HepG2 (cell line): ENCODE measurements around the gene UQCC2. TPM values are rescaled to one million over a fixed set of nuclear protein-coding genes. Genes with fewer than 3 reads are reported as not detected.
A peak's percentile ranks its signal among the peaks of the same experiment; 100 is the strongest.

ENCODE experiments used
- ATAC-seq: fragments of 200-7000 bp; cut with Tn5 transposase; 3 replicates; pipeline ENCODE4 v1.9.1; 2020; ENCODE audit warnings: mild to moderate bottlenecking, moderate library complexity
- BruUV-seq: library from RNA; stranded (reverse); fragments of 400-500 nt; replicated peaks from 2 replicates; lab custom pipeline; 2021; lab: Mats Ljungman, UMichigan
- CTCF ChIA-PET: fragments of 300-600 bp; formaldehyde crosslinking; extraction: SDS; loops from one replicate; lab custom pipeline; 2021; ENCODE audit warnings: low total read pairs, inconsistent platforms, low intra/inter-chr PET ratio; lab: Yijun Ruan, JAX
- POLR2A ChIA-PET: fragments of 350-600 bp; sonication (Branson Sonifier 250); formaldehyde crosslinking; loops from one replicate; lab custom pipeline; 2020; ENCODE audit warnings: antibody characterized with exemption, inconsistent platforms; lab: Yijun Ruan, JAX
- DNase-seq: peaks from one replicate; pipeline ENCODE4 v3.0.0-alpha.2; 2015; ENCODE audit warnings: low spot score
- FAIRE-seq: peaks from 3 replicates; lab custom pipeline; 2011; peaks lifted over from hg19 to GRCh38; lab: Jason Lieb, UNC
- H2AFZ ChIP-seq: one replicate; pipeline ENCODE4 v1.6.1; 2011; ENCODE audit warnings: low read length, inconsistent platforms
- H3K27ac ChIP-seq: fragments of 300-600 bp; 3 replicates; pipeline ENCODE4 v1.8.0; 2011; ENCODE audit warnings: mixed run types, mild to moderate bottlenecking, mixed read lengths, low read length, inconsistent platforms; ENCODE audit not compliant: insufficient read depth; ENCODE audit errors: extremely low read length
- H3K27me3 ChIP-seq, 2 experiments: fragments of 200-600 bp in 1 of 2; 2 replicates in 1 of 2; 3 replicates in 1 of 2; pipeline versions ENCODE4 v1.6.0 to v1.8.0; 2011; ENCODE audit warnings: low read length in 2 of 2, mild to moderate bottlenecking in 2 of 2, moderate library complexity in 2 of 2, inconsistent platforms in 1 of 2; ENCODE audit not compliant: insufficient read depth in 2 of 2, control insufficient read depth in 1 of 2
- H3K36me3 ChIP-seq, 2 experiments: fragments of 200-600 bp in 1 of 2; replicated peaks in 1 of 2; 2 replicates in 1 of 2; 3 replicates in 1 of 2; pipeline versions ENCODE4 v1.5.1 to v1.8.0; 2011; ENCODE audit warnings: low read length in 2 of 2, inconsistent platforms in 1 of 2; ENCODE audit not compliant: insufficient read depth in 2 of 2, control insufficient read depth in 1 of 2
- H3K4me1 ChIP-seq: 2 replicates; pipeline ENCODE4 v1.5.1; 2012; ENCODE audit warnings: low read length, inconsistent platforms; ENCODE audit not compliant: insufficient read depth
- H3K4me2 ChIP-seq: 2 replicates; pipeline ENCODE4 v1.6.0; 2011; ENCODE audit warnings: low read depth, low read length, inconsistent platforms
- H3K4me3 ChIP-seq, 3 experiments: fragments of 200-600 bp in 1 of 3; sonication (generic), shearing (Covaris generic) in 1 of 3; replicated peaks in 1 of 3; 2 replicates each; pipeline ENCODE4 v1.5.1; 2011 to 2016; ENCODE audit warnings: low read length in 3 of 3, inconsistent platforms in 2 of 3, low read depth in 2 of 3, mild to moderate bottlenecking in 2 of 3, control low read depth in 1 of 3, mixed read lengths in 1 of 3; ENCODE audit not compliant: insufficient read depth in 1 of 3
- H3K79me2 ChIP-seq: one replicate; pipeline ENCODE4 v1.6.1; 2011; ENCODE audit warnings: low read length, inconsistent platforms; ENCODE audit not compliant: insufficient read depth
- H3K9ac ChIP-seq: 2 replicates; pipeline ENCODE4 v1.6.0; 2011; ENCODE audit warnings: mild to moderate bottlenecking, low read depth, low read length, inconsistent platforms; ENCODE audit not compliant: insufficient read depth
- H3K9me3 ChIP-seq: 2 replicates; pipeline ENCODE4 v1.5.1; 2012; ENCODE audit warnings: mild to moderate bottlenecking, low read length
- H4K20me1 ChIP-seq: 2 replicates; pipeline ENCODE4 v1.6.0; 2011; ENCODE audit warnings: inconsistent platforms, mild to moderate bottlenecking, low read length, moderate library complexity; ENCODE audit not compliant: insufficient read depth
- CREB1 ChIP-seq, 2 experiments: fragments of 450-650 bp in 1 of 2; IDR thresholded peaks; 2 replicates each; pipeline ENCODE4 v1.6.1; 2016 to 2017; ENCODE audit warnings: control low read depth in 1 of 2, mild to moderate bottlenecking in 1 of 2, missing compliant biosample characterization in 1 of 2, missing genetic modification characterization in 1 of 2
- DNMT3B ChIP-seq: conservative IDR thresholded peaks from 2 replicates; pipeline ENCODE4 v1.6.1; 2016; ENCODE audit warnings: missing biosample characterization, control low read depth
- HIVEP1 ChIP-seq: sonication (generic); formaldehyde crosslinking; IDR thresholded peaks from 2 replicates; pipeline ENCODE4 v1.4.0; 2020; ENCODE audit warnings: mild to moderate bottlenecking, missing genetic modification reagents
- LCORL ChIP-seq, 2 experiments: fragments of 450-650 bp in 1 of 2; sonication (generic) in 1 of 2; formaldehyde crosslinking in 1 of 2; IDR thresholded peaks; 2 replicates each; pipeline versions ENCODE4 v1.5.0 to v1.6.1; 2017 to 2020; ENCODE audit warnings: antibody characterized with exemption in 1 of 2, missing genetic modification reagents in 1 of 2
- PLRG1 ChIP-seq: fragments of 450-650 bp; conservative IDR thresholded peaks from 2 replicates; pipeline ENCODE4 v1.6.1; 2016
- POLR2AphosphoS5 ChIP-seq: IDR thresholded peaks from 2 replicates; pipeline ENCODE4 v1.6.1; 2012; ENCODE audit warnings: low read depth, low read length
- RARG ChIP-seq: sonication (generic); formaldehyde crosslinking; IDR thresholded peaks from 2 replicates; pipeline ENCODE4 v1.4.0; 2020; ENCODE audit warnings: low read depth, mild to moderate bottlenecking, missing genetic modification reagents
- ZNF10 ChIP-seq: sonication (generic); formaldehyde crosslinking; IDR thresholded peaks from 2 replicates; pipeline ENCODE4 v1.4.0; 2020; ENCODE audit warnings: mild to moderate bottlenecking, low read depth, missing genetic modification reagents, borderline replicate concordance
- ZNF468 ChIP-seq: sonication (generic); formaldehyde crosslinking; IDR thresholded peaks from 2 replicates; pipeline ENCODE4 v1.8.0; 2022; ENCODE audit warnings: mild to moderate bottlenecking, moderate library complexity, missing genetic modification reagents
- ZNF510 ChIP-seq: sonication (generic); formaldehyde crosslinking; IDR thresholded peaks from 2 replicates; pipeline ENCODE4 v1.4.0; 2020; ENCODE audit warnings: low read depth, mild to moderate bottlenecking, missing genetic modification reagents
- ZNF563 ChIP-seq: sonication (generic); formaldehyde crosslinking; IDR thresholded peaks from 2 replicates; pipeline ENCODE4 v1.8.0; 2022; ENCODE audit warnings: mild to moderate bottlenecking, moderate library complexity, missing genetic modification reagents
- ZNF709 ChIP-seq: sonication (generic); formaldehyde crosslinking; IDR thresholded peaks from 2 replicates; pipeline ENCODE4 v1.5.0; 2020; ENCODE audit warnings: mild to moderate bottlenecking, missing genetic modification reagents
- WGBS: methylation state at CpG from one replicate; pipeline ENCODE4 v1.1.6; 2017; ENCODE audit warnings: low lambda C conversion rate; 5-methylcytosine and 5-hydroxymethylcytosine counted together
- in situ Hi-C: cut with HindIII; loops from 2 replicates; pipeline ENCODE4 v1.10.0; 2017; ENCODE audit warnings: low pct_unique_long_range_greater_than_20kb; ENCODE audit not compliant: extremely low pct_ligation_motif_present
- intact Hi-C: fragments of 100-400 bp; cut with micrococcal nuclease; formaldehyde crosslinking; loops from one replicate; pipeline ENCODE4 v1.10.0; 2022; ENCODE audit not compliant: unreplicated experiment
- polyA plus RNA-seq, 8 experiments: library from polyadenylated mRNA; depleted of rRNA in 3 of 8; stranded (reverse) in 7 of 8; unstranded in 1 of 8; fragments of >200 nt; fragmentation: Illumina TruSeq in 4 of 8; extraction: Trizol in 4 of 8; gene quantifications; 2 replicates each; pipeline versions ENCODE4 v1.2.1 to v1.2.3, GENCODE V29; 2011 to 2016; ENCODE audit warnings: low read depth in 4 of 8, missing spikeins in 1 of 8, mixed read lengths in 1 of 8; ENCODE audit not compliant: insufficient read depth in 1 of 8
- total RNA-seq, 5 experiments: library from RNA; depleted of rRNA; stranded (reverse); fragments of >200 nt; fragmentation: Illumina TruSeq; extraction: Trizol; gene quantifications; 2 replicates each; pipeline ENCODE4 v1.2.3, GENCODE V29; 2016; ENCODE audit warnings: low read depth in 1 of 5
- TF ChIP-seq, protein P1 (sequence below): sonication (generic); formaldehyde crosslinking; IDR thresholded peaks from 2 replicates; pipeline ENCODE4 v1.4.0; 2020; ENCODE audit warnings: missing genetic modification reagents, borderline replicate concordance
- TF ChIP-seq, protein P2 (sequence below): sonication (generic); formaldehyde crosslinking; IDR thresholded peaks from 2 replicates; pipeline ENCODE4 v1.8.0; 2022; ENCODE audit warnings: missing genetic modification reagents, mild to moderate bottlenecking, borderline replicate concordance
- TF ChIP-seq, protein P3 (sequence below): sonication (generic); formaldehyde crosslinking; IDR thresholded peaks from 2 replicates; pipeline ENCODE4 v1.4.0; 2020; ENCODE audit warnings: missing genetic modification reagents

Gene UQCC2
- total and polyA plus RNA-seq, 2 of the 13 experiments (the other 11 are each of a cell fraction or from before 2014, with no cell fraction given) = 82.4 to 238 TPM

DNA sequence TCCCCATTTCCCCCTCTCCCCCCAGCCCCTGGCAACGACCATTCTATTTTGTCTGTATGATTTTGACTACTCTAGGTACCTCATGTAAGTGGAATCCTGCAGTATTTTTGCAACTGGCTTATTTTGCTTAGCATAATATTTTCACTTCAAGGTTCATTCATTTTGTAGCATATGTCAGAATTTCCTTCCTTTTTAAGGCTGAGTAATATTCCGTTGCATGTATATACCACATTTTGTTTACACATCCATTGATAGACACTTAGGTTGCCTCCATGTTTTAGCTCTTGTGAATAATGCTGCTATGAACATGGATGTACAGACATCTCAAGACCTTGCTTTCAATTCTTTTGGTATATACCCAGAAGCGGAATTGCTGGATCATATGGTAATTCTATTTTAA, 1.4 kb upstream of the UQCC2 start (continued):
- TF ChIP-seq POLR2AphosphoS5 (no peak), ZNF468 (no peak), HIVEP1 (no peak), CREB1 (IDR thresholded peaks at IDR 0.05) (no peak), CREB1 (CRISPR knock-in tag; IDR thresholded peaks at IDR 0.05) (no peak), ZNF563 (CRISPR knock-in tag) (no peak)
- TF ChIP-seq, protein P1, sequence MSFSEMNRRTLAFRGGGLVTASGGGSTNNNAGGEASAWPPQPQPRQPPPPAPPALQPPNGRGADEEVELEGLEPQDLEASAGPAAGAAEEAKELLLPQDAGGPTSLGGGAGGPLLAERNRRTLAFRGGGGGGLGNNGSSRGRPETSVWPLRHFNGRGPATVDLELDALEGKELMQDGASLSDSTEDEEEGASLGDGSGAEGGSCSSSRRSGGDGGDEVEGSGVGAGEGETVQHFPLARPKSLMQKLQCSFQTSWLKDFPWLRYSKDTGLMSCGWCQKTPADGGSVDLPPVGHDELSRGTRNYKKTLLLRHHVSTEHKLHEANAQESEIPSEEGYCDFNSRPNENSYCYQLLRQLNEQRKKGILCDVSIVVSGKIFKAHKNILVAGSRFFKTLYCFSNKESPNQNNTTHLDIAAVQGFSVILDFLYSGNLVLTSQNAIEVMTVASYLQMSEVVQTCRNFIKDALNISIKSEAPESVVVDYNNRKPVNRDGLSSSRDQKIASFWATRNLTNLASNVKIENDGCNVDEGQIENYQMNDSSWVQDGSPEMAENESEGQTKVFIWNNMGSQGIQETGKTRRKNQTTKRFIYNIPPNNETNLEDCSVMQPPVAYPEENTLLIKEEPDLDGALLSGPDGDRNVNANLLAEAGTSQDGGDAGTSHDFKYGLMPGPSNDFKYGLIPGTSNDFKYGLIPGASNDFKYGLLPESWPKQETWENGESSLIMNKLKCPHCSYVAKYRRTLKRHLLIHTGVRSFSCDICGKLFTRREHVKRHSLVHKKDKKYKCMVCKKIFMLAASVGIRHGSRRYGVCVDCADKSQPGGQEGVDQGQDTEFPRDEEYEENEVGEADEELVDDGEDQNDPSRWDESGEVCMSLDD = no peak
- TF ChIP-seq, all 625 proteins: peak for 0

DNA sequence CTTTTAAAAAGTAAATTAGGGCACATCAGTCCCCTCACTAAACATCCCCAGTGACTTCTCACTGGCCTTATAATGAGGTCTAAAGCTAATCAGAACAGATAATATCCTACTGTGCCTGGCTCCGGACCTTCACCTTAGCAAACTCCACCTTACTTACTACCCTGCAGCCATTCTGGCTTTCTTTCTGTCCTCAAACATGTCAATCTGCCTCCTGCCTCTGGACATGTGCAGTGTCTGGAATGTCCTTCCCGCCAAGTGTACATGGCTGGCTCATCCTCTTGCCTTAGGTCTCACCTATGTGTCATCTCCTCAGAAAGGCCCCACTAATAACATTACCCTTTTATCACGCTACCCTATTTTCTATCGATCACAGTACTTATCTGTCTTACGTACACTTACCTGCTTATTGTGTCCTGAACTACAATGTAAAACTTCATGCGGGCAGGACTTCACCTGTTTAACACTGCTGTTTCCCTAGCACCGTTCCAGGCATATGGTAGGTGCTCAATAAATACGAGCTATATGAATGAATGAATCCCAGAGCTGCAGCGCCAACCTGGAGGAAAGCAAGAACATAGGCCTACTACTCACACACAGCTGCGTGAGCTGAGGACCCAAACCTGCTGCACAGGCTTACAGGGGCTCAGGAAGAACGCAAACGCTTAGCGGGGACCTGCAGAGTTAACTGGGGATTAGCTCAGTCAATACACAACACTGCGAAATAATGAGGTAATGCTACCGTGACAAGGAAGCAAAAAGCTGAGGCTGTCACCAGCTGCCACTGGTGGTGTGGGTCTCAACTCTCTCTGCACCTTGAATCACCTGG, 991 bp downstream of the UQCC2 start:
- H3K27ac ChIP-seq = peak overlapping the region; percentile 93
- peaks cover 61% of the 10 kb centered on the region for H3K4me1 ChIP-seq
- CTCF ChIA-PET = interaction anchor here (1.8 kb wide), 1 partner anchor 52 kb away, joined by 13 read pairs; no protein-coding TSS in a partner anchor
- in situ Hi-C loops (loop anchor here (5.0 kb wide), 1 partner anchor 52 kb away; no protein-coding TSS in a partner anchor), intact Hi-C loops (loop anchor here (1.0 kb wide), 2 partner anchors 34 to 52 kb away; no protein-coding TSS in a partner anchor)
- WGBS = 83% methylated on average over 15 of the region's 15 CpGs
- DNase-seq = peak; percentile 31
- ATAC-seq = peak; percentile 9; the same call in 2 of the 3 replicates
- FAIRE-seq = no peak
- H3K4me2 ChIP-seq = peak overlapping the region; percentile 85
- H4K20me1 ChIP-seq = no peaks in the 10 kb centered on the region; the same call in 1 of the 2 replicates
- H3K36me3 ChIP-seq = peaks cover 3 to 23% of the 10 kb centered on the region in 2 experiments; a peak in 4 of 5 replicates
- BruUV-seq = TSS peak; percentile 58
- peak overlapping the region; percentile 75 to 83 (median 75) for H3K4me3 ChIP-seq
- H2AFZ ChIP-seq = no peak overlapping the region
- no peaks in the 10 kb centered on the region for H3K9me3 ChIP-seq
- peak overlapping the region; percentile 93 for H3K9ac ChIP-seq
- POLR2A ChIA-PET = interaction anchor here (0.8 to 2.6 kb wide), 30 partner anchors 9 to 739 kb away, joined by 3 to 61 read pairs (median 9); partner anchors contain the start of genes BAK1, IP6K3, LEMD2 and ZBTB22
- H3K27me3 ChIP-seq = no peaks in the 10 kb centered on the region; a peak in 1 of 5 replicates
- H3K79me2 ChIP-seq = peaks cover 17% of the 10 kb centered on the region
- TF ChIP-seq, protein P2, sequence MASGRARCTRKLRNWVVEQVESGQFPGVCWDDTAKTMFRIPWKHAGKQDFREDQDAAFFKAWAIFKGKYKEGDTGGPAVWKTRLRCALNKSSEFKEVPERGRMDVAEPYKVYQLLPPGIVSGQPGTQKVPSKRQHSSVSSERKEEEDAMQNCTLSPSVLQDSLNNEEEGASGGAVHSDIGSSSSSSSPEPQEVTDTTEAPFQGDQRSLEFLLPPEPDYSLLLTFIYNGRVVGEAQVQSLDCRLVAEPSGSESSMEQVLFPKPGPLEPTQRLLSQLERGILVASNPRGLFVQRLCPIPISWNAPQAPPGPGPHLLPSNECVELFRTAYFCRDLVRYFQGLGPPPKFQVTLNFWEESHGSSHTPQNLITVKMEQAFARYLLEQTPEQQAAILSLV = no peak
- TF ChIP-seq PLRG1 (no peak), DNMT3B (CRISPR knock-in tag) (no peak), ZNF709 (CRISPR knock-in tag) (no peak), LCORL (IDR thresholded peaks at IDR 0.05) (no peak), LCORL (CRISPR knock-in tag; IDR thresholded peaks at IDR 0.05) (0 out of 2 replicates have a peak, but pooled peaks have one; percentile 11), ZNF10 (CRISPR knock-in tag) (no peak), ZNF510 (CRISPR knock-in tag) (no peak), RARG (no peak)
- TF ChIP-seq, protein P3, sequence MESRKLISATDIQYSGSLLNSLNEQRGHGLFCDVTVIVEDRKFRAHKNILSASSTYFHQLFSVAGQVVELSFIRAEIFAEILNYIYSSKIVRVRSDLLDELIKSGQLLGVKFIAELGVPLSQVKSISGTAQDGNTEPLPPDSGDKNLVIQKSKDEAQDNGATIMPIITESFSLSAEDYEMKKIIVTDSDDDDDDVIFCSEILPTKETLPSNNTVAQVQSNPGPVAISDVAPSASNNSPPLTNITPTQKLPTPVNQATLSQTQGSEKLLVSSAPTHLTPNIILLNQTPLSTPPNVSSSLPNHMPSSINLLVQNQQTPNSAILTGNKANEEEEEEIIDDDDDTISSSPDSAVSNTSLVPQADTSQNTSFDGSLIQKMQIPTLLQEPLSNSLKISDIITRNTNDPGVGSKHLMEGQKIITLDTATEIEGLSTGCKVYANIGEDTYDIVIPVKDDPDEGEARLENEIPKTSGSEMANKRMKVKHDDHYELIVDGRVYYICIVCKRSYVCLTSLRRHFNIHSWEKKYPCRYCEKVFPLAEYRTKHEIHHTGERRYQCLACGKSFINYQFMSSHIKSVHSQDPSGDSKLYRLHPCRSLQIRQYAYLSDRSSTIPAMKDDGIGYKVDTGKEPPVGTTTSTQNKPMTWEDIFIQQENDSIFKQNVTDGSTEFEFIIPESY (CRISPR knock-in tag) = peak; percentile 90
